ENCODE data around the gene APOA4. TPM values are rescaled to one million over a fixed set of nuclear protein-coding genes. Genes with fewer than 3 reads are reported as not detected.

APOA4 gene
- total and polyA plus RNA-seq, 9 of the 15 experiments (the other 6 are each of a cell fraction or from before 2014, with no cell fraction given) = 0.07 TPM; not detected in 8

- TF ChIP-seq, protein P1, sequence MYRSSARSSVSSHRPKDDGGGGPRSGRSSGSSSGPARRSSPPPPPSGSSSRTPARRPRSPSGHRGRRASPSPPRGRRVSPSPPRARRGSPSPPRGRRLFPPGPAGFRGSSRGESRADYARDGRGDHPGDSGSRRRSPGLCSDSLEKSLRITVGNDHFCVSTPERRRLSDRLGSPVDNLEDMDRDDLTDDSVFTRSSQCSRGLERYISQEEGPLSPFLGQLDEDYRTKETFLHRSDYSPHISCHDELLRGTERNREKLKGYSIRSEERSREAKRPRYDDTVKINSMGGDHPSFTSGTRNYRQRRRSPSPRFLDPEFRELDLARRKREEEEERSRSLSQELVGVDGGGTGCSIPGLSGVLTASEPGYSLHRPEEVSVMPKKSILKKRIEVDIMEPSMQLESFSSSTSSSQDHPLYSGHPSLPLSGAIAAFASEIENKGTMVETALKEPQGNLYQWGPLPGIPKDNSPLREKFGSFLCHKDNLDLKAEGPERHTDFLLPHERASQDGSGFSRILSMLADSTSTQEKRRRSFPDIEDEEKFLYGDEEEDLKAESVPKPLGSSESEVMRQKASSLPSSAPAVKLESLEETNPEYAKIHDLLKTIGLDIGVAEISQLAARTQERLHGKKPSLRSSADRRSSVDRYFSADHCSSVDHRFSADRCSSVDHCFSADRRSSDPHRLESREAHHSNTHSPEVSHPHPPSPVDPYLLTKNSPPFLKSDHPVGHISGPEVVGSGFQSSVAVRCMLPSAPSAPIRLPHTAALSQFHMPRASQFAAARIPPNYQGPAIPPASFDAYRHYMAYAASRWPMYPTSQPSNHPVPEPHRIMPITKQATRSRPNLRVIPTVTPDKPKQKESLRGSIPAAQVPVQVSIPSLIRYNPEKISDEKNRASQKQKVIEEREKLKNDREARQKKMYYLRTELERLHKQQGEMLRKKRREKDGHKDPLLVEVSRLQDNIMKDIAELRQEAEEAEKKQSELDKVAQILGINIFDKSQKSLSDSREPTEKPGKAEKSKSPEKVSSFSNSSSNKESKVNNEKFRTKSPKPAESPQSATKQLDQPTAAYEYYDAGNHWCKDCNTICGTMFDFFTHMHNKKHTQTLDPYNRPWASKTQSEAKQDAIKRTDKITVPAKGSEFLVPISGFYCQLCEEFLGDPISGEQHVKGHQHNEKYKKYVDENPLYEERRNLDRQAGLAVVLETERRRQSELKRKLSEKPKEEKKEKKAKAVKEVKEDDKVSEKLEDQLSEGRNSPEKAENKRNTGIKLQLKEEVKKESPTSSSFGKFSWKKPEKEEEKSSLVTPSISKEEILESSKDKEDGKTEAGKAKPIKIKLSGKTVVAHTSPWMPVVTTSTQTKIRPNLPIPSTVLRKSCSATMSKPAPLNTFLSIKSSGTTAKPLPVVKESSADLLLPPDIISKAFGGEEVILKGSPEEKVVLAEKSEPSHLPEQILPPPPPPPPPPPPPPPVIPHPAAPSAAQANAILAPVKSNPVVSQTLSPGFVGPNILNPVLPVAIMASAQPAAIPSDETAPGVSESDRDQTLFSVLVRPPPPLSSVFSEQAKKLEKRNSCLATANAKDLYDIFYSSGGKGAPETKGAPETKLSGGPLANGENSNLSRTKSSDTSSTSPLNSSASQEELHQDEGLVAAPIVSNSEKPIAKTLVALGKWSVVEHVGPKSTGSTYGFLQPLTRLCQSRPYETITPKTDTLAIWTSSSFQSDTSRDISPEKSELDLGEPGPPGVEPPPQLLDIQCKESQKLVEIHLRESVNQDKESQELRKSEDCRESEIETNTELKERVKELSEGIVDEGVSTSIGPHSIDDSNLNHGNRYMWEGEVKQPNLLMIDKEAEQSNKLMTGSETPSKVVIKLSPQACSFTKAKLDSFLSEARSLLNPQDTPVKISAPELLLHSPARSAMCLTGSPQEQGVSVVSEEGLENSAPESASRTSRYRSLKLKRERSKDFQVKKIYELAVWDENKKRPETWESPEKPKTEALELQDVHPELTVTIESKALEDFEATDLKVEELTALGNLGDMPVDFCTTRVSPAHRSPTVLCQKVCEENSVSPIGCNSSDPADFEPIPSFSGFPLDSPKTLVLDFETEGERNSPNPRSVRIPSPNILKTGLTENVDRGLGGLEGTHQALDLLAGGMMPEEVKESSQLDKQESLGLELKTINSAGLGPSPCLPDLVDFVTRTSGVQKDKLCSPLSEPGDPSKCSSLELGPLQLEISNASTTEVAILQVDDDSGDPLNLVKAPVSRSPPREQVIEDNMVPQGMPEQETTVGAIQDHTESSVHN (IDR thresholded peaks at IDR 0.05; ENCODE audit: borderline replicate concordance in 1 of 2, low read depth in 1 of 2) = no peak
- TF ChIP-seq ZBTB7A (IDR thresholded peaks at IDR 0.05; ENCODE audit: borderline replicate concordance, control insufficient read depth, low read depth, low read length) = peak; percentile 58; the same call in 1 of the 2 replicates
- TF ChIP-seq ZBED1 (IDR thresholded peaks at IDR 0.05) = no peak
- no peak for TF ChIP-seq MED1 (CRISPR knock-in tag; IDR thresholded peaks at IDR 0.05; ENCODE audit: borderline replicate concordance)
- TF ChIP-seq MEF2A (IDR thresholded peaks at IDR 0.05; ENCODE audit: control insufficient read depth, low read depth, low read length) = 0 out of 2 replicates have a peak, but pooled peaks have one; percentile 9
- no peak for TF ChIP-seq ZNF41 (CRISPR knock-in tag; conservative IDR thresholded peaks at IDR 0.05)
- peak; percentile 68; the same call in 1 of the 2 replicates for TF ChIP-seq REST (IDR thresholded peaks at IDR 0.05; ENCODE audit: borderline replicate concordance)
- TF ChIP-seq REST (CRISPR knock-in tag; IDR thresholded peaks at IDR 0.05; ENCODE audit: low read depth) = no peak
- TF ChIP-seq, protein P2, sequence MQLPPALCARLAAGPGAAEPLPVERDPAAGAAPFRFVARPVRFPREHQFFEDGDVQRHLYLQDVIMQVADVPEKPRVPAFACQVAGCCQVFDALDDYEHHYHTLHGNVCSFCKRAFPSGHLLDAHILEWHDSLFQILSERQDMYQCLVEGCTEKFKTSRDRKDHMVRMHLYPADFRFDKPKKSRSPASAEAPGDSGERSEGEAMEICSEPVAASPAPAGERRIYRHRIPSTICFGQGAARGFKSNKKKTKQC (CRISPR knock-in tag; IDR thresholded peaks at IDR 0.05) = no peak
Measured at GRCh38 chr11:116835791-116836631, 12.9 kb upstream of the APOA4 start (continued).
